Suppressor macrophage (primary cell): ENCODE measurements around the gene SPAG5.
"Not testable (repeated sequence)": the region's sequence is repeated elsewhere in the genome, so short reads cannot be mapped to it uniquely, and the experiment has no call there.

ENCODE experiments used
- DNase-seq, 4 experiments: peaks; one replicate each; pipeline ENCODE4 v3.0.0-alpha.2; 2020 to 2022

The SPAG5 gene

DNA sequence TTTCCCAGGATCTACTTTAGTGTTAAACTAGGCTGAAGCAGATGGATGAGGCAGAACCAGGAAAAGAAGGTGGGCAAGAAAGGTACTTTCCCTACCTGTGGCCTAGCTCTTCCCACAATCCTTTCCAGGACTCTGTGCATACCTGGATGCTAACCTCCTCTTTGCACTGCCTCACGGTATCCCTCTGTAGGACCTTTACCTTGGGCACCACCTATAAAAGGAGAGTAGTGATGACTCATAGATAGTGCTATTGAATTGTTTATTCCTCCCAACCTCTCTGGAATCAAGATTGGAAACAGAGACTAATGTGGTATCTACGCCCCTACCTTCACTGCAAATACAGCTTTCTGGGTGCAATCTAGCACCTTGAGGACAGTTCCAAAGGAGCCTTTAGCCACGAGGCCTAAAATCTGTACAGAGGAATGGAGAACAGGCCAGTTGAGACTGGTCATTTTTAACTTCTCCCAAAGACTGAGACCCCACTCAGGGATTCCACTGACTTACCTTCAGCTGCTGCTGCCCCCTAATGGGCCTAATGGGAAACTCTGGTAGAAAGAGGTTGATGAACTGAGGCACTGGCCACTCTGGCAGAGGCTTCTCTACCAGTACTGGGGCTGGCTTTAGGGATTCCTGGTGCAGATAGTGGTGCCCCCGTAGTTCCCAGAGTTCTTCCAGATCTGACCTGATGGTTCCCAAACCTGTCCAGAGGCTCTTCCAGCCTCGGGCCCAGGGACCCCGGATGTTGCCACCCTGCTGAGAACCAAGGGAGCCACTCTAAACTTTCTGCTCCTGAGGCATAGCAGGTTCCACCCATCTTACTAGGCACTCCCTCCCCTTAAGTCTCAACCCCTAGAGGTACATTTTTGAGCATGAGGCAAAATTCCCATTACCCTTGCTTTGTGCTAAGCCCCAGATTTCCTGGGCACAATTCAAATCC is 14.4 kb upstream of the SPAG5 start:
- DNase-seq = peak; percentile 20 to 48 (median 34)

DNA sequence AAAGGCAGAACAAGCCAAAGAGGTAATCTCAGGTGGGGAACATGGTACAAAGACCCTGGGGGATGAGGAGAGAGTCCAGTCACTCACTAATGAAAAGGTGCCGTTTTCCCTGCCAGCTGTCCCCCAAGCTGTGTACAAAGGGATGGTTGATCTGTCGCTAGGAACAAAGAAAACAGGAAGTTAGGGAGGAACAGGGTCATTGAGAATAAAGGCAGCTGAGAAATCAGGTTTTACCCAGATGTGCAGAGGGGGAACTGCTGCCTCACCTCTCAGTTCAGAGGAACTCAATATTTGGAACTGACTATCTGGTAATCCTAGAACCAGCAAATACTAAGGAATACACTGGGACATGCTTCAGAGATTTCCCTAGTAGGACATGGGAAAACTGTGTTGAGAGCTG is 13.7 kb upstream of the SPAG5 start:
- no peak for DNase-seq

DNA sequence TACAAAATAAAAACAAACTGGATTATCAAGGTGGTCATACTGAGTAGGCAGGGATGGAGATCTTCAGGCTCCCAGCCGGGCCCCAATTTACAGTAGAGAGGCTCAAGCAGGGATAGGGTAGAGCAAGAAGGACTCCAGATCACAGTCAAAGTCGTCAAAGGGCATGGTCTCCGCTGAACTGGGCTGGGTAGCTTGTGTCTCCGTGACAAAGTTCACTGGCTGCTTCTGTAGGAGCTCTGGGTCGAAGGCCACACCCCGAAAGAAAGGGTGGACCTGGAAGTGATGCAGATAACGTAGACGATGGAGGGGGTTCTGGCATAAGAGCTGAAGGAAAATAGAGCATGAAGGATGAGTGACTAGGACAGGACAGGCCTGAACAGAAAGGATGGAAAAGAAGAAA is 11.6 kb upstream of the SPAG5 start:
- no peak for DNase-seq

DNA sequence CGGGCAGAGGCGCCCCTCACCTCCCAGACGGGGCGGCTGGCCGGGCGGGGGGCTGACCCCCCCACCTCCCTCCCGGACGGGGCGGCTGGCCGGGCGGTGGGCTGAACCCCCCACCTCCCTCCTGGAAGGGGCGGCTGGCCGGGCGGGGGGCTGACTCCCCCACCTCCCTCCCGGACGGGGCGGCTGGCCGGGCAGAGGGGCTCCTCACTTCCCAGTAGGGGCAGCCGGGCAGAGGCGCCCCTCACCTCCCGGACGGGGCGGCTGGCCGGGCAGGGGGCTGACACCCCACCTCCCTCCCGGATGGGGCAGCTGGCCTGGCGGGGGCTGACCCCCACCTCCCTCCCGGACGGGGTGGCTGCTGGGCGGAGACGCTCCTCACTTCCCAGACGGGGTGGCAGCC is 5.2 kb upstream of the SPAG5 start:
- DNase-seq = not testable (repeated sequence)

DNA sequence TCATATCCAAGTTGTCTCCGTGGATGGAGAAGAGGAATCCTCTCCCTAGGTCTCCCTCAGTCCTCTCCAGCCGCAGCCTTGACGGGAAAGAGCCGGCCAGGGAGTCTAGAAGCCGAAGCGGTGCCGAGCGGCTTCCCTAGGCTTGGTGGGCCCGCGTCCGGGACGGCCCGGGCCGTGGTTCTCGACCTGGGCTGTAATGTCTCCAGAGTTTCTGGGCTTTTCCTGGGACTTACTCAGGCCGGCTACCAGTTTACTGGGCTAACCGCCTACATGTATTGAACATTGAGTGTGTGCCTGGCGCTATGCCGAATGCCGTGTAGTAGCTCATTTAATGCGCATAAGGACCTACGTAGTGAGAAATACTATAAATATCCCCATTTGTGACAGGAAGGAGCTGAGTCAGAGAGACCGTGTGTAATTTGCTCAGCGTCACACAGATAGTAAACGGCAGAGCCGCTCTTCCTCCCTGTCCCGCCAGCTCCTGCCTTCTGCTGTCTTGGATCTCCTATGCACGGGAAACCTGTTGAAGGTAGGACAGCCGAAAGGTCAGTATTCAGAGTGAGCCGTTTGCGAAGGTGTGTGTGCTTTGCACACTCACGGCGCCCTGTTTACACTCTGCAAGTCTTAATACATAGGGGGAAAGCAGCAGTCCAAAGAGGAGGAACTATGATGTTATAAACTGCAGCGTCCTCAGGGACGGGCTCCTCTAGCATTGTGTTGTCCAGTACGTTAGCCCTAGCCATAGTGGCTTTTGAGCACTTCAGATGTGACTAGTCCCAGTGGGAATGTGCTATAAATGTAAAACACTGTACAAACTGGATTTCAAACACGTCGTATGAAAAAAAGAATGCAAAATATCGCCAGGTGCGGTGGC is 723 bp upstream of the SPAG5 start:
- DNase-seq = peak; percentile 84 to 95 (median 89)

DNA sequence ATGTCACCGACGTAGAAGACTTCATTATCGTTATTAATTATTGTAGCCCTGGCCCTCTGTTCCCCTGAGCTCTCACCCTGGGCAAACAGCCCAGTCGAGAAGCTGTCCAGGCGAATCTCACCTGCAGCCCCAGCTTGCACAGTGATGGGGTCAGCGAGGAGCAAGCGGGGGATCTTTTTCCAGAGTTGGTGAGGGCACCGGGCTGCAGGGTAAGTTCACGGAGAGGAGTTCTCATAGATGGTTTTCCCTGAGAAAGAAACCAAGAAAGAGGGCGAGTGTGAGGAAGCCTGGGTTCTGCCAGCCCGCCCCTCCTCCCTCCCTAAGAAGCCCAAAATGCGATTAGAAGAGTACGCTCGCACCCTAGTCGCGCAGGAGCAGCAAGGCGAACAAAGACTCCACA is 436 bp downstream of the SPAG5 start:
- no peak for DNase-seq

DNA sequence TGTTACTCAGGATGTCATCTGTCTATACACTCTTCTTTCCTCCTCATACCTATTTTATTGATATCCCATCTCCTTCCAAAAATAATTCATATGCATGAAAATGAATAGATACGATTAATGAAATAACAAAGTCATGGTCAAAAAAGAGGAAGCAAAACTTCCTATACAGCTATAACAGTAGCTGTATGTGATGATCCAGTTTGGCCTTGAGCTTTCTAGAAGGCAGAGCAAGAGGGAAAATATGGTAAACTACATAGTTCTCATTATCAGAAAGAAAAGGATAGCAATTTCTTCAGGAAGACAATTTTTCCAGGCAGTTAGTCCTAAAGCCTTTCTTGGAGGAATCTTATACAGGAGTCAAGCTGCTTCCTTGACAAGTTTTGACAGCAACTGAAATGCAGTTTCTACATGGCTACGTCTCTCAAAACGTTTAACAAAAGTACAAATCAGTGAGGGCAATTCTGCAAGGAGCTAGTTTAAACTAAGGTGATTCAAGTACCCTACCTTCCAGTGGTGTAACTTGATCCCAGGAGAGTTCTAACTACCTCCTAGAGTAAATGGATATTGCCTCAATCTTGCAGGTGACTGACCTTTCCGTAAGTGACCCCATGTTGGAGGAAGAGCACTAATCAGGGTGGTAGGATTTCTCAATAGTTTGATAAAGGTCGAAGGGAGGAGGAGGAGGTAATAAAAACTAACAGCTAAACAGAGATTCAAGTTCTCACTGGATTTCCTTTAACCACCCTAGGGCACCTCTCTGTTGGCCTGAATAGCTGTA is 1.0 kb downstream of the SPAG5 start:
- peak in 3 of 4 experiments; percentile 25 to 52 (median 45) for DNase-seq

DNA sequence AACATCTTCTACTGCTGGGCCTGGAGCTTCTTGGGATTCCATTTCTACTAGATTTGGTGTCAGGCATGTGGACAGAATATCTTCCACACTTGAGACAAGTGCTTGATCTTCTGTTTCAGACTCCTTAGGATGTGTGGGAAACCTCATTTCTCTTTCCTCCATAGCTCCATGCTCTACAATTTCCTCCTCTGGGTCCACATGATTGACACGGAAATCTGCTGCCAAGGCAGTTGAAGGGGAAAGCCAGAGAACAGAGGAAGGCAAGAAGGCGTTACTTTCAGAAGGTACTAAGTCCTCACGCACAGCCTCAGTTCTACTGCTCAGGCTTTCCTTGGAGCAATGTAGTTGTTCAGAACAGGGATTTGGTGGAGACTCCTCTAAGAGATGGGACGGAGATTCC is 6.6 kb downstream of the SPAG5 start:
- no peak for DNase-seq

DNA sequence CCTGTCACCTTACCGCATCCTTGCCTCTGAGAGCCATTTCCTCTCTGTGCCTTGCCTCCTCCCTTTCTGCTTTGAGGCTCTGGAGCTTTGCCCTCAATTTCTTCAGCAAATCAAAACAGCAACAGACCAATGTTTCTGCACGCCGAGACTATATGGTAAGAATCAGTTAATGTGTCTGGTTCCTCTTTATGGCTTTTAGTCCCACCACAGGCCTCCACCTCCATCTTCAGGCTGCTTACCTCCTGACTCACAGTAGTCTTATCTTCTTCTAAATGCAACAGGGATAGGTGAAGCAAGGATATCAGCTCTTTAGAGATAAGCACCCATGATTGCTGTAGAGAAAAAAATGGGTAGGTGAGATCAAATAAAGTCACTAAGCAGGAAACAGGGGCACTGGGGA is 13.0 kb downstream of the SPAG5 start:
- no peak for DNase-seq

DNA sequence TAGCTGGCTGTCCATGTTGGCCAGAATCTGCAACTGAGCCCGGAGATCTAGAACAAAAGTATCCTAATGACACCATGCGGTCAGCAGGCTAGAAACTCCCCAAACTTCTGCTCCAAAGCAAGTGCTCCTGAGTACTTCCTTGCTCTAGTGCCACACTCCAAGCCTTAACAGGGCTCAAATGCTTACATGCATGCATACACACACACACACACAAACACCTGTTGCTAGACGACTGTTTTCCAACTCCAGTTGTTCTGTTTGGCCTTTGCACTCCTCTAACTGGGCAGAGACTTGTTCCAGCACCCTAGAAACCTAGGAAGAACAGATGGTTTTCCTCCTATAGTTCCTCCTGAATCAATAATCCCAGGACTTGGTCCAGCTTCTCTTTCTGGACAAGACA is 14.4 kb downstream of the SPAG5 start:
- no peak for DNase-seq

DNA sequence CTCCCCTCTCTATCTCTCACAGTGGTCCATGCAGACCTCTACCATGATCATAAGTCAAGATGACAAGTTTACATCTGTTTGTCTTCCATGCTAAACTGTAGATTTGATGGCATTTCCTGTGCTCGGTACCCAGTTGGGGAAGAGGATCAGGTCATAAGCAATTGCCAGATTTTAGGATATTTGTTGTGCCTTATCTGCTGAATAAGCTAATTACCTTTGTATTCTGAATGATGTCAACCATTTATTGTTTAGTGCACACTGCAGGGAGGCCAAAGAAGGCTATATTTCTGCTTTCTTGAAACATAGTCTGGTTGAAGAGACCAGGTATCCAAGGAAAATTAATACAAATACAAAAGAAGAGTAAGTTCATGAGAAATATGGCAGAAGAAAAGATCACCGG is 16.3 kb downstream of the SPAG5 start:
- no peak for DNase-seq

DNA sequence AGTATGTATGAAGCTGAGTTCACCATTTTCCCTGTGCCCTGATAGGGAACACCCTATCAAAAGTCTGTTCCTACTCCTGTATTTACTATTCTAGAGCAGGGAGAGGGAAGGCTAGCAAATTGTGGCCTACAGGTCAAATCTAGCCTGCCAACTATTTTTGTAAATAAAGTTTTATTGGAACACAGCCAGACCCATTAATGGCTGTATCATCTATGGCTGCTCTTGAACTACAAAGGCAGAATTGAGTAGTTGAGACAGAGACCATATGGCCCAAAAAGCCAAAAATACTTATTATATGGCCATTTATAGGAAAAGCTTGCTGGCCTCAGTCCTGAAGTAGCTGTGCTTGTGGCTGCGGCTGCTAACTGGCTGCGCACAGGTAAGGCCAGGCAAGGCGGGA is 17.9 kb downstream of the SPAG5 start:
- no peak for DNase-seq

DNA sequence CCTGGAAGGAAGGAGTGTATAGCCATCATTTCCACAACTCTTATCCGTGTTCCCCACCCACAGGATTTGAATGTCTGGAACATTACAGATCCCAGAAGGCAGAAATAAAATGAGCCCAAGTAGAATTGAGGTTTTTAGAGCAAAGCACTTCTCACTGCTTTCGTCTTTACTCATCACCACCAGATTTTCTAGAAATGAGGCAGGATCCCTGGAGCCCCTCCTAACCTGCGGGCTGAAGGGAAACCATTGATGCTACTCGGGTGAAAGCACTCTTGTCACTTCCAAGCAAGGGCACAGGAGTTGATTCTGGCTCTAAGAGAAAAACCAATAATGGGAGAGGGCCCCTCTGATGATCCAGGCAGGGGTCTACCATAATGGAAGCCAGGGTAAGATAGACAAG is 19.3 kb downstream of the SPAG5 start:
- no peak for DNase-seq

DNA sequence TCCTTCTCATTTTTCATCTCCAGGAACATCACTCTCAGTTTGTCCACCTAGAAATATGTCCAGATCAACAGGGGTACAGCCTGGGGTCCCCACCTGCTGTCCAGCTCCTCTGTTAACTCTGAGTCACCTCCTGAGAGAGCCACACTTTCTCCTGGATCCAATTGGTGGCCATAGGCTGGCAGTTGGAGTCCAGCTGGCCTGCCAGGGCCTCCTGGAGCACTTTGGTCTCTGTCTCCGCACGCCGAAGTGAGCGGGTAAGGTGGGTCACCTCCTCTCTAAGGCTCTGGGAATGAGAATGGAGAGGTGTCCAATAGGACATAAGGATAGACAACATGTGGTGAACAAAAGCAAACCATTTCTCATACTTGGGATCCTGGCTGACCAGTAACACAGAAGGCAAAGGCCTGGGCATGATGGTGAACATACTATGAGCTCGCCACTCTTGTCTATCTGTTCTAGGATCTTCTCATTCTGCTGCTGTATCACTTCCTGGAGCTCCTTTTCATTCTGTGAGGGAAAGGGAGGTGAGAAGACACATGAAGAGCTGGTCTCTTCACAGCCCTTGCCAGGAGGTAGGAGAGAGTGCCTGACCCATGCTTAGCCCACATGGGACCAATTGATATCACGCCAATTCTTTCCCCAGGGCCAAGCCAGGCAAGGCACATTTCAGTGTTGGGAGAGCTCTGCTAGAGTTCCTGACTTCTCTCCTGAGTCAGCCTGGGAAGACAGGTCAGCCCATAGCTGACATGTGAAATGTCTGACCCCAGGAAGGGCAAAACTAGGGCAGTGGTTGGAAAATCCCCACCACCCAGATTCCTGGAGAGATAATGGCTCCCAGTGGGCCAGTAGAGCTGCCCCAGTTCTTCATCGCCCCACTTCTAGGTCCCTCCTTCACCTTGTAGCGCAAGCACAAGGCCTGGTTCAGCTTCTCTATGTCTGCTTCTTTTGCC is 20.3 kb downstream of the SPAG5 start:
- no peak for DNase-seq

DNA sequence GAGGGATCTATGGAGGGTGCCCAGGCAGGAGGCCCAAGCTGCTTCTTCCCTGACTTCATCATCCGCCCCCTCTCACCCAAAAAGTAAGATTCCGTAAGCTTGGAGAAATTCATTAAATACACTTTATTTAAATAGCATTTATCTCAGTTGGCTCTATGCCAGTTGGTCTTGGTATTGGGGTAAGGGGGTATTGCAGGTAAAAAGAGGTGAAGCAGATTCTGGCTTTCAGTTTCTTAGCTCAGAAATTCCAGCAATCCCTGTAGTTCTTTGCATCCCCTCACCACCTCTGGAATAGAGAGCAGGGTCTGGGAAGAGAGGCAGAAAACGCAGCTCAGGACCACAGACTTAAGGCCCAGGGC is 21.4 kb downstream of the SPAG5 start:
- DNase-seq = no peak

DNA sequence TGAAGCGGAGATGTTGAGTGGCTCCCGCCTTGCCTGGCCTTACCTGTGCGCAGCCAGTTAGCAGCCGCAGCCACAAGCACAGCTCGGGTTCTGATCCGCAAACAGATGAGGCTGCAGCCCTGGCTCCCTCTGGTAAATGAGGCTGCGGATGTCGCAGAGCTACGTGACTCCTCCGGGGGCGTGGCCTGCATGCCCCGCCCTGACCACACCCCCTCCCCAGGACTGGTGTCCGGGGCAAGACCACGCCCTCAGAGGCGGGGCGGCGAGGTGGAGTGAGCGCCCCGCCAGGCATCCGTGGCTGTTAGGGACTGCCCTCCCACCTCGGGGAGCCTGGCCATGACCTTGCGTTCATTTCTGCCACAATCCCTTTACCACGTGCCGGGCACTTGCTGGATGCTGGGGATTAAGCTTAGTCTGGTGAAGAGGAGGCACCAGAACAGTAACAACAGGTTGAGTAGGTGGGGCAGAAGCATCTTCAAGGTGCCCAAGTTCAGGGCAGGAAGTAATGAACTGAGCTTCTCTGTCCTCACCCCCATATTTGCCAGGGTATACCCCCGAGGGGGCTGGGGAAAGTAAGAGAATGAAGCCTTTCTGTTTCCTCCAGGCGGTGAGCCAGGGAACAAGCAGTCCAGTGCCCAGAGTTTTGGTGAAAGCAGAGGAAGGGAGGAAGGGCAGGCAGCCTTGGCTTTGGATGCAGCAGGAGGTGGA is 21.9 kb downstream of the SPAG5 start, which contains the start of gene ALDOC:
TSS of gene ALDOC (minus strand) at position 138 of the 708 bp plus-strand sequence. CDS start 1,363 bp downstream, outside the sequence.
- DNase-seq = peak; percentile 96 to 99 (median 98)

DNA sequence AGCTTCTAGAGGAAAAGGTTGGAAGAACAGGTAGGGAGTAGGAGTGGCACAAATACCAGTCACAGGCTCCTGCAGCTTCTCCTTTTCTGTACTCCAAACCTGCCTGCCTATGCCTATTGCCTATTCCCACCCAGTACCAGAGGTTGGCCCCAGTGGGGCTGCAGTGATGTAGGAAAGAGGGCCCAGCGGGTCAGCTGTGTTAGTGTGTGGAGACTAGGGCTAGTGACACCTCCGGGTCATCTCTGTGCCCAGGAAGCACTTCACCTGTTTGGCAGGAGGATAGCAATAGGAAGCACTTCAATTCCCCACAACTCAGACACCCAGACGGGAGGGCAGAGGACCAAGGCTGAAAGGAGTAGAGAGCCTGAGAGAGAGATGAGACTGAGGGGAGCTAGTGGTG is 22.8 kb downstream of the SPAG5 start:
- not testable (repeated sequence) for DNase-seq

DNA sequence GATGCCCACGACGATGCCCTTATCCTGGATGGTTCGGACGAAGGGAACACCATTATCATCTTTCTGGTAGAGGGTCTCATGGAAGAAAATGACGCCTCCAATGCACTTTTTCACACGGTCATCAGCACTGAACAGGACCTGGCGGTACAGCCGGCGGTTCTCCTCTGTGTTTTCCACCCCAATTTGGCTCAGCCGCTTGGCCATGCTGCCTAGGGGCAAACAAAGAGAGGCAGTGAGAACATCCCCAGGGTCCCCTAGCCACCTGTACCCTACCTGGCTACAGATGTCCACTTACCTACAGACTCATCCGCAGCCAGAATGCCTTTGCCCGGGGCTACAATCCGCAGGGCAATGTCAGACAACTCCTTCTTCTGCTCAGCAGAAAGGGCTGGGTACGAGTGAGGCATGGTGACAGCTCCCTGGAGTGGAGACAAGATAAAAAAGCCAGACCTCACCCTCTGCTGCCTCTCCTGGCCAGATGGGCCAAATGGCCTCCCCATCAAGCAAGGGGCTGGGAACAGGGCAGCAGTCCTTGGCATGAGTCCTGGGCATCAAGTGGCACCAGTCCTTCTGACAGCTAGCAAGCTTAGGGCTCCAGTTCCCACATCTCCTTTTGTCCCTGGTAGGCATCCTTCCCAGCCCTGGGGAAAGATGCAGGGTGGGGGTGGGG is 23.6 kb downstream of the SPAG5 start:
- no peak for DNase-seq

DNA sequence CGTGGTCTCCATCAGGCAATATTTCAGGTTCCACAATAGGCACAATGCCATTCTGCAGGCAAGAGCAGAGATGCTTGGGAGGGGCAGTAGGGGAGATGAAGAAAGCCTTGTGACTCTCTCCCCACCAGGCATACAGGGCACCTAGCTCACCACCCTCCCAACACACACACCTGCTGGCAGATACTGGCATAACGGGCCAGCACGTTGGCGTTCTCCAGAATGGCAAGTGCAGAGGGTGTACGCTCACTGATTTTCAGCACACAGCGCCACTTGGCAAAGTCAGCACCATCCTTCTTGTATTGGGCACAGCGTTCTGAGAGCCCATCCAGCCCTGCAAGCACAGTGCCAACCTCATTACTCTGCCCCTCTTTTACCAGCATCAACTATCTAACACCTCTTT is 24.3 kb downstream of the SPAG5 start:
- DNase-seq = no peak

DNA sequence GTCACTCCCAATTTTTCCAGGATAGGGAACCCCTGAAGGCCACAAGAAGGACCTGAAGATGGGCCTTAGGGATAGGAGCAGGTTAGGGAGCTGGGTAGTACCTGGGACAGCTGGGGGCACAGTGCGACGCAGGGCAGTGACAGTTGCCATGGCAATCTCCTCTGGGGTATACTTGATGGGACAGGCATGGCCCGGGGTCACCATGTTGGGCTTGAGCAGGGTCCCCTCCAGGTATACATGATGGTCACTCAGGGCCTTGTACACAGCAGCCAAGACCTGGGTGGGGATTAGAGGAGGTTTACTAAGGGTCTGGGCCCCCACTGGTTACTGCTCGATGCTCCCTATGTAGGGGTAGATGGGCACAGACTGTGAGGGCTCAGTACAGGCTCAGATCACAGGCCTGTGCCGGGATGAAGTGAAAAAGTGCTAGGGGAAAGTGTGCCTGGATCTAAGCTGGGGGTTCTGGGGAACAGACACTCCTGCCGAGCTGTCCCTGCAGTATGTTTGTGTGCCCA is 24.8 kb downstream of the SPAG5 start:
- DNase-seq = no peak
